Activated CD4-positive, alpha-beta memory T cell treated with anti-CD3 and anti-CD28 coated beads, Interleukin-2, amount 10 ng/mL, durations not matched to agents 7 days and 5 days (primary cell): ENCODE results near the gene QRICH1. TPM values are rescaled to one million over a fixed set of nuclear protein-coding genes. Genes with fewer than 3 reads are reported as not detected.

Experiments used
- CTCF ChIA-PET: fragments of 350-600 bp; sonication (Branson Sonifier 250); formaldehyde crosslinking; loops from one replicate; lab custom pipeline; 2021; ENCODE audit warnings: antibody characterized with exemption, inconsistent platforms; lab: Charles Lee
- POLR2A ChIA-PET: fragments of 350-600 bp; sonication (Branson Sonifier 250); formaldehyde crosslinking; loops from one replicate; lab custom pipeline; 2021; ENCODE audit warnings: antibody characterized with exemption; lab: Charles Lee
- DNase-seq: peaks from one replicate; pipeline ENCODE4 v3.0.0-alpha.2; 2020
- H3K27ac Mint-ChIP-seq: one replicate; pipeline ENCODE4 v1.8.0; 2021; ENCODE audit warnings: mild to moderate bottlenecking, mixed read lengths
- H3K27me3 Mint-ChIP-seq: one replicate; pipeline ENCODE4 v1.8.0; 2021; ENCODE audit warnings: mixed read lengths
- H3K36me3 Mint-ChIP-seq: one replicate; pipeline ENCODE4 v1.8.0; 2021; ENCODE audit warnings: low read depth, mixed read lengths
- H3K4me1 Mint-ChIP-seq: one replicate; pipeline ENCODE4 v1.8.0; 2021; ENCODE audit warnings: mixed read lengths
- H3K4me3 Mint-ChIP-seq: one replicate; pipeline ENCODE4 v1.8.0; 2021; ENCODE audit warnings: mild to moderate bottlenecking, mixed read lengths
- H3K9me3 Mint-ChIP-seq: one replicate; pipeline ENCODE4 v1.8.0; 2021; ENCODE audit warnings: mixed read lengths
- total RNA-seq, 2 experiments: library from RNA; stranded (reverse); gene quantifications; one replicate each; pipeline ENCODE4 v1.2.3, GENCODE V29; 2021

QRICH1 gene
- total RNA-seq, 2 experiments from 2014 or later: 136 to 140 TPM

- no peak for DNase-seq
- Mint-ChIP-seq H3K9me3 (no peaks in the 10 kb centered on the region), H3K4me1 (peaks cover 16% of the 10 kb centered on the region), H3K36me3 (peaks cover 35% of the 10 kb centered on the region), H3K27ac (no peak overlapping the region), H3K27me3 (no peaks in the 10 kb centered on the region), H3K4me3 (no peak overlapping the region)
- POLR2A ChIA-PET: interaction anchor here (2.2 to 9.0 kb wide), 4 partner anchors 11 to 43 kb away, joined by 10 to 190 read pairs (median 72); partner anchors contain the start of genes DALRD3, IMPDH2, NDUFAF3 and WDR6
- CTCF ChIA-PET: interaction anchor here (0.9 to 9.4 kb wide), 3 partner anchors 21 to 80 kb away, joined by 3 to 124 read pairs (median 3); partner anchors contain the start of genes NDUFAF3 and WDR6
Measured at GRCh38 chr3:48985831-48986376, 108.0 kb downstream of the QRICH1 start.

GRCh38 chr3:48984663-48985062 is 109.2 kb downstream of the QRICH1 start:
- peaks cover 44% of the 10 kb centered on the region for H3K36me3 Mint-ChIP-seq
- H3K27me3 Mint-ChIP-seq: no peaks in the 10 kb centered on the region
- DNase-seq: no peak
- peak overlapping the region; percentile 54 for H3K27ac Mint-ChIP-seq
- CTCF ChIA-PET: interaction anchor here (0.7 to 9.4 kb wide), 3 partner anchors 22 to 299 kb away, joined by 3 to 124 read pairs (median 3); partner anchors contain the start of genes NCKIPSD and WDR6
- no peaks in the 10 kb centered on the region for H3K9me3 Mint-ChIP-seq
- peaks cover 16% of the 10 kb centered on the region for H3K4me1 Mint-ChIP-seq
- H3K4me3 Mint-ChIP-seq: no peak overlapping the region
- POLR2A ChIA-PET: interaction anchor here (1.3 to 9.0 kb wide), 3 partner anchors 10 to 34 kb away, joined by 3 to 190 read pairs (median 10); partner anchors contain the start of genes DALRD3, NDUFAF3 and WDR6

GRCh38 chr3:48983096-48983495 is 110.8 kb downstream of the QRICH1 start:
- ChIA-PET CTCF (no interaction called here), POLR2A (no interaction called here)
- no peaks in the 10 kb centered on the region for H3K9me3 Mint-ChIP-seq
- no peak overlapping the region for H3K4me3 Mint-ChIP-seq
- H3K27me3 Mint-ChIP-seq: no peaks in the 10 kb centered on the region
- peaks cover 53% of the 10 kb centered on the region for H3K36me3 Mint-ChIP-seq
- peaks cover 7% of the 10 kb centered on the region for H3K4me1 Mint-ChIP-seq
- no peak overlapping the region for H3K27ac Mint-ChIP-seq
- no peak for DNase-seq

- peaks cover 57% of the 10 kb centered on the region for H3K36me3 Mint-ChIP-seq
Measured at GRCh38 chr3:48982686-48983085, 111.2 kb downstream of the QRICH1 start.

GRCh38 chr3:48982016-48982415 is 111.9 kb downstream of the QRICH1 start:
- POLR2A ChIA-PET: no interaction called here
- Mint-ChIP-seq H3K27ac (no peak overlapping the region), H3K36me3 (peaks cover 59% of the 10 kb centered on the region), H3K9me3 (no peaks in the 10 kb centered on the region), H3K4me1 (peaks cover 2% of the 10 kb centered on the region), H3K27me3 (no peaks in the 10 kb centered on the region), H3K4me3 (no peak overlapping the region)
- CTCF ChIA-PET: no interaction called here
- no peak for DNase-seq

More at GRCh38 chr3:48982686-48983085, 111.2 kb downstream of the QRICH1 start:
- DNase-seq: no peak
- Mint-ChIP-seq H3K9me3 (no peaks in the 10 kb centered on the region), H3K27ac (no peak overlapping the region), H3K4me1 (peaks cover 3% of the 10 kb centered on the region), H3K27me3 (no peaks in the 10 kb centered on the region), H3K4me3 (no peak overlapping the region)
- ChIA-PET POLR2A (no interaction called here), CTCF (no interaction called here)

- CTCF ChIA-PET: interaction anchor here (0.6 to 1.0 kb wide), 2 partner anchors 27 to 109 kb away, joined by 3 to 4 read pairs; partner anchors contain the start of gene WDR6
- peaks cover 59% of the 10 kb centered on the region for H3K36me3 Mint-ChIP-seq
- peaks cover 2% of the 10 kb centered on the region for H3K4me1 Mint-ChIP-seq
- no peak for DNase-seq
- H3K4me3 Mint-ChIP-seq: no peak overlapping the region
- H3K27ac Mint-ChIP-seq: no peak overlapping the region
- no peaks in the 10 kb centered on the region for H3K9me3 Mint-ChIP-seq
- H3K27me3 Mint-ChIP-seq: no peaks in the 10 kb centered on the region
- POLR2A ChIA-PET: interaction anchor here (1.4 kb wide), 1 partner anchor 9 kb away, joined by 3 read pairs; no protein-coding TSS in a partner anchor
Measured at GRCh38 chr3:48980295-48980694, 113.6 kb downstream of the QRICH1 start.

Other genes starting within 250 kb of the QRICH1 start
- 10 to 100 TPM; 28.3 to 29.7 TPM for gene PRKAR2A, start 246.2 kb downstream of the QRICH1 start, total RNA-seq
- 10 to 100 TPM; 25.6 to 29.5 TPM for gene SLC25A20, start 195.2 kb downstream of the QRICH1 start, total RNA-seq
- gene ARIH2, start 175.2 kb downstream of the QRICH1 start, total RNA-seq: 100 to 1,000 TPM; 100 TPM
- 10 to 100 TPM; 48.4 to 49.9 TPM for gene P4HTM, start 103.8 kb downstream of the QRICH1 start, total RNA-seq
- 100 to 1,000 TPM; 135 to 148 TPM for gene WDR6, start 86.7 kb downstream of the QRICH1 start, total RNA-seq
- 10 to 100 TPM; 21.6 to 24.5 TPM for gene DALRD3, start 75.5 kb downstream of the QRICH1 start, total RNA-seq
- 100 to 1,000 TPM in 1 of 2 experiments, 10 to 100 TPM in 1; 98.1 to 108 TPM for gene NDUFAF3, start 72.0 kb downstream of the QRICH1 start, total RNA-seq
- gene IMPDH2, start 64.7 kb downstream of the QRICH1 start, total RNA-seq: 100 to 1,000 TPM; 131 to 133 TPM
- 100 to 1,000 TPM; 194 to 212 TPM for gene QARS1, start 10.7 kb upstream of the QRICH1 start, total RNA-seq
- 10 to 100 TPM; 61.2 to 61.5 TPM for gene USP19, start 26.8 kb upstream of the QRICH1 start, total RNA-seq
- gene LAMB2, start 39.0 kb upstream of the QRICH1 start, total RNA-seq: not detected
- gene CCDC71, start 72.3 kb upstream of the QRICH1 start, total RNA-seq: 10 to 100 TPM; 19.9 to 20.9 TPM
- 1 to 10 TPM; 1.2 to 1.4 TPM for gene KLHDC8B, start 77.5 kb upstream of the QRICH1 start, total RNA-seq
- 1 to 10 TPM; 6.9 to 7.1 TPM for gene C3orf62, start 183.2 kb upstream of the QRICH1 start, total RNA-seq
- 10 to 100 TPM; 77.8 to 85.0 TPM for gene USP4, start 246.0 kb upstream of the QRICH1 start, total RNA-seq